Measurements from ENCODE around the gene SLC22A7. TPM values are rescaled to one million over a fixed set of nuclear protein-coding genes. Genes with fewer than 3 reads are reported as not detected.
"Not testable (repeated sequence)": the region's sequence is repeated elsewhere in the genome, so short reads cannot be mapped to it uniquely, and the experiment has no call there.

The SLC22A7 gene
- total RNA-seq, 1 donor from 2014 or later = not detected

GRCh38 chr6:43346243-43346642 is 48.2 kb downstream of the SLC22A7 start:
- not testable (repeated sequence) for DNase-seq

- no peak for DNase-seq
These were observed 49.0 kb downstream of the SLC22A7 start for GRCh38 chr6:43347021-43347420.

GRCh38 chr6:43347444-43347843 is 49.4 kb downstream of the SLC22A7 start:
- no peak for DNase-seq

- DNase-seq = not testable (repeated sequence)
These were observed 53.9 kb downstream of the SLC22A7 start for GRCh38 chr6:43351951-43352350.

Small RNAs within 50 kb of the gene (small RNA-seq; reads per million reads assigned to genes)
- gene RPL12P47 (ENCODE audit: low replicate concordance) = not detected

Other genes starting within 250 kb of the SLC22A7 start
- gene CUL7, start 244.4 kb upstream of the SLC22A7 start, total RNA-seq = 37.4 TPM
- gene MRPL2, start 238.8 kb upstream of the SLC22A7 start, total RNA-seq = 20.9 TPM
- 32.3 TPM for gene KLC4, start 238.6 kb upstream of the SLC22A7 start, total RNA-seq
- 67.8 TPM for gene PTK7, start 221.9 kb upstream of the SLC22A7 start, total RNA-seq
- gene SRF, start 127.0 kb upstream of the SLC22A7 start, total RNA-seq = 28.3 TPM
- 16.3 TPM for gene CUL9, start 116.1 kb upstream of the SLC22A7 start, total RNA-seq
- 33.0 TPM for gene DNPH1, start 68.8 kb upstream of the SLC22A7 start, total RNA-seq
- 0.10 TPM for gene TTBK1, start 54.8 kb upstream of the SLC22A7 start, total RNA-seq
- gene CRIP3, start 10.6 kb downstream of the SLC22A7 start, total RNA-seq = 0.62 TPM
- 13.0 TPM for gene ZNF318, start 71.4 kb downstream of the SLC22A7 start, total RNA-seq
- gene ABCC10, start 129.3 kb downstream of the SLC22A7 start, total RNA-seq = 13.4 TPM
- gene DLK2, start 157.3 kb downstream of the SLC22A7 start, total RNA-seq = 5.2 TPM
- 26.8 TPM for gene TJAP1, start 179.3 kb downstream of the SLC22A7 start, total RNA-seq
- gene LRRC73, start 212.1 kb downstream of the SLC22A7 start, total RNA-seq = 0.51 TPM
- 86.8 TPM for gene YIPF3, start 218.7 kb downstream of the SLC22A7 start, total RNA-seq
- gene POLR1C, start 218.8 kb downstream of the SLC22A7 start, total RNA-seq = 21.8 TPM

Measured in tongue (tissue), 3 donors.